GM13976 (cell line): Measurements from ENCODE around the gene CYP8B1.
A peak's percentile ranks its signal among the peaks of the same experiment; 100 is the strongest.
"Not testable (repeated sequence)": the region's sequence is repeated elsewhere in the genome, so short reads cannot be mapped to it uniquely, and the experiment has no call there.

Experiments used
- DNase-seq: peaks from one replicate; pipeline ENCODE4 v3.0.0; 2012; ENCODE audit warnings: low spot score
- in situ Hi-C: fragments of 300-500 bp; cut with MboI; formaldehyde crosslinking; loops from one replicate; pipeline ENCODE4 v1.12.0; 2022; ENCODE audit warnings: low sequenced_read_pairs, mixed read lengths, inconsistent platforms; ENCODE audit not compliant: unreplicated experiment
- TF ChIP-seq, protein P1 (sequence below): IDR thresholded peaks from 2 replicates; pipeline ENCODE4 v1.5.1; 2012; ENCODE audit warnings: borderline replicate concordance, mild to moderate bottlenecking; ENCODE audit not compliant: insufficient read depth; ENCODE audit errors: extremely low read depth, missing control alignments, control extremely low read depth

Gene CYP8B1

GRCh38 chr3:42887084-42887483 lies 11.4 kb upstream of the CYP8B1 start:
- DNase-seq = no peak
- in situ Hi-C loops = no loop called here
- TF ChIP-seq, protein P1, sequence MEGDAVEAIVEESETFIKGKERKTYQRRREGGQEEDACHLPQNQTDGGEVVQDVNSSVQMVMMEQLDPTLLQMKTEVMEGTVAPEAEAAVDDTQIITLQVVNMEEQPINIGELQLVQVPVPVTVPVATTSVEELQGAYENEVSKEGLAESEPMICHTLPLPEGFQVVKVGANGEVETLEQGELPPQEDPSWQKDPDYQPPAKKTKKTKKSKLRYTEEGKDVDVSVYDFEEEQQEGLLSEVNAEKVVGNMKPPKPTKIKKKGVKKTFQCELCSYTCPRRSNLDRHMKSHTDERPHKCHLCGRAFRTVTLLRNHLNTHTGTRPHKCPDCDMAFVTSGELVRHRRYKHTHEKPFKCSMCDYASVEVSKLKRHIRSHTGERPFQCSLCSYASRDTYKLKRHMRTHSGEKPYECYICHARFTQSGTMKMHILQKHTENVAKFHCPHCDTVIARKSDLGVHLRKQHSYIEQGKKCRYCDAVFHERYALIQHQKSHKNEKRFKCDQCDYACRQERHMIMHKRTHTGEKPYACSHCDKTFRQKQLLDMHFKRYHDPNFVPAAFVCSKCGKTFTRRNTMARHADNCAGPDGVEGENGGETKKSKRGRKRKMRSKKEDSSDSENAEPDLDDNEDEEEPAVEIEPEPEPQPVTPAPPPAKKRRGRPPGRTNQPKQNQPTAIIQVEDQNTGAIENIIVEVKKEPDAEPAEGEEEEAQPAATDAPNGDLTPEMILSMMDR = no peak

DNA sequence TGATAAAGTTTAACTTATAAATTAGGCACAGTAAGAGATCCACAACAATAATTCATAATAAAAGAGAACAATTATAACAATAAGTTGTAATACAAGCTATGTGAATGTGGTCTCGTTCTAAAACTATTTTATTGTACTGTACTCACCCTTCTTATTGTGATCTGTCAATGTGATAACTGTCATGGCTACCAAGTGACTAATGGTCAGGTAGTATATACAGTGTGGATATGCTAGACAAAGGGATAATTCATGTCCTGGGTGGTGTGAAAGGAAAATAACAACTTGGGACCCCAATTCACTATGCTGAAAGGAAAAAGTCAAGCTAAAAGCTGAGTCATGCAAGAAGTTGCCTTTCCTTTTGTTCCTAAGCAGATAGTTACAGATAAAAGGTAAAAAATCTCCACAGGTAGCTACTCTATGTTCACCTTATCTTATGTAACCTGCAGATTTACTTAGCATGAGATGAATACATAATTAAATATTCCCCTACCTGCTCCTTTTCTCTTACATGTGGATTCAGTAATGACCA lies 10.7 kb upstream of the CYP8B1 start:
- DNase-seq = no peak
- in situ Hi-C loops = no loop called here
- TF ChIP-seq, protein P1 = no peak

GRCh38 chr3:42884324-42884723 lies 8.6 kb upstream of the CYP8B1 start:
- no peak for DNase-seq
- in situ Hi-C loops = no loop called here
- TF ChIP-seq, protein P1 = no peak

- in situ Hi-C loops, DNase-seq: not testable (repeated sequence)
Measured at GRCh38 chr3:42883251-42883930, 7.7 kb upstream of the CYP8B1 start.

DNA sequence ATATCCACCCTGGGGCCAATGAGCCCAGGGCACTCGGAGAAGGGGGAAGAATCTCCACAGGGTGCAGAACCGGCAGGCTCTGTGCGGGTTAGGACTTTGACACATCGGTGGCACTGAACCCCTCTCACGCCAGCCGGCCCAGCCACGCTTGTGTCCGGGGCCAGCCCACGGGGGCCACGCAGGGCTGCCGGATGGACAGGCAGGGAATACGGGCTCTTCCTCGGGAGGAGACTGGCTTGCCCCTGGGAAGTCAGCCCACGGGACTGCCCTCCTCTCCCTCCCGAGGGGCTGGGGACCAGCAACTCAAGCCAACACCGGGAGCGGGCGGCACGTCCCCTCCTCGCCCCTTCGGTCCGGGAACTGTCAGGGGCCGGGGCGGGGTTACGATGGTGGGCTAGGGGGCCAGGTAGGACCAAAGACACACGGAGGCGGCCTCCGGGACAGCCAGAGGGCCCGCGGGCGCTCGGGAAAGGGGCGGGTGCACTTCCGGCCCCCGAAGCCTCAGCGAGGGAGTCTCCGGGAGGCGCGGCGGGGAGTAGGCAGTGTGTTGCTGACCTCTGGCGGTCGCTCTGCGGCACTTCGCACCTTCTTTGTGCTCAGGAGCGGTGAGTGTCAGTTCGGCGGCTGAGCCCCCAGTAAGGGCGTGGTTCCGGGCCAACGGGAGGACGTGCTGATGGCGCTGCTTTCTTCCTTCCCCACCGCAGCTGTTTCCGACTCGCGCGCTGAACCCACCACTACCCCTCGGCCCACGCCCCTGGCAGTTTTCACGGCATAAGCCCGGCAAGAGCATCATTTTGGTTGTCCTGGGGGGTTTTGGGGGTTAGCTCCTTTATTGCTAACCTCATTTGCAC lies 5.1 kb upstream of the CYP8B1 start:
- DNase-seq = peak; percentile 96
- TF ChIP-seq, protein P1 = peak; percentile 89
- in situ Hi-C loops = no loop called here

DNA sequence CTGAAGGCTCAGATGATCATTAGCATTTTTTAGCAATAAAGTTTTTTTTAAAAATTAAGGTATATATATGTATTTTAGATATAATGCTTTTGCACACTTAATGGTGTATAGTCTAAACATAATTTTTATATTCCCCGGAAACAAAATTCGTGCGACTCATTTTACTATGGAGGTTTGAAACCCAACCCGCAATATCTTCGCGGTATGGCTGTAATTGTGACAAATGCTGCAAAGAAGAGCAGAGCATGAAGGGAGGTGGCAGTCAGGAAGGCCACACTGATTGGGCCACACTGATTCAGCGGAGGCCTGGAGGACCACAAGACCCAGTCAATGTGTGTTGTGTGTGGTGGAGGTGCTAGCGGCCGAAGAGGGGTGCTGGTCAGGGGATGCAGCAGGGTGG lies 4.5 kb upstream of the CYP8B1 start:
- in situ Hi-C loops = no loop called here
- TF ChIP-seq, protein P1 = no peak
- no peak for DNase-seq

GRCh38 chr3:42877881-42878280 lies 2.2 kb upstream of the CYP8B1 start:
- TF ChIP-seq, protein P1 = no peak
- DNase-seq = no peak
- in situ Hi-C loops = no loop called here
